HepG2 (cell line): ENCODE results near the gene BLVRB. TPM values are rescaled to one million over a fixed set of nuclear protein-coding genes. Genes with fewer than 3 reads are reported as not detected.
A peak's percentile ranks its signal among the peaks of the same experiment; 100 is the strongest.

Experiments
- ATF1 ChIP-seq: IDR thresholded peaks from 2 replicates; pipeline ENCODE4 v1.6.1; 2016; ENCODE audit warnings: mild to moderate bottlenecking, control low read depth
- CCDC6 ChIP-seq: sonication (generic); formaldehyde crosslinking; IDR thresholded peaks from 2 replicates; pipeline ENCODE4 v1.8.1; 2022; ENCODE audit warnings: mild to moderate bottlenecking, missing genetic modification reagents, moderate library complexity
- ESRRA ChIP-seq: sonication (generic); formaldehyde crosslinking; IDR thresholded peaks from 2 replicates; pipeline ENCODE4 v1.5.1; 2020; ENCODE audit warnings: mild to moderate bottlenecking, low read depth, missing genetic modification reagents
- GZF1 ChIP-seq: sonication (generic); formaldehyde crosslinking; IDR thresholded peaks from 2 replicates; pipeline ENCODE4 v1.5.1; 2020; ENCODE audit warnings: mild to moderate bottlenecking, missing genetic modification reagents
- JUN ChIP-seq: sonication (generic); formaldehyde crosslinking; IDR thresholded peaks from 2 replicates; pipeline ENCODE4 v1.4.0; 2020; ENCODE audit warnings: mild to moderate bottlenecking, missing genetic modification reagents
- MBD4 ChIP-seq: IDR thresholded peaks from 2 replicates; pipeline ENCODE4 v1.6.1; 2012; ENCODE audit warnings: low read length, inconsistent platforms, borderline replicate concordance
- MLLT10 ChIP-seq: sonication (generic); formaldehyde crosslinking; IDR thresholded peaks from 2 replicates; pipeline ENCODE4 v1.4.0; 2020; ENCODE audit warnings: missing genetic modification reagents
- NCOA1 ChIP-seq: sonication (generic); formaldehyde crosslinking; IDR thresholded peaks from 2 replicates; pipeline ENCODE4 v1.9.0; 2021; ENCODE audit warnings: missing genetic modification reagents
- NFATC3 ChIP-seq: sonication (generic); formaldehyde crosslinking; IDR thresholded peaks from 2 replicates; pipeline ENCODE4 v1.5.1; 2020; ENCODE audit warnings: mild to moderate bottlenecking, missing genetic modification reagents
- PAXIP1 ChIP-seq: sonication (generic); formaldehyde crosslinking; conservative IDR thresholded peaks from 2 replicates; pipeline ENCODE4 v1.4.0; 2020; ENCODE audit warnings: mild to moderate bottlenecking, missing genetic modification reagents, moderate library complexity
- PHF8 ChIP-seq: sonication (generic); formaldehyde crosslinking; IDR thresholded peaks from 2 replicates; pipeline ENCODE4 v1.5.0; 2020; ENCODE audit warnings: missing genetic modification reagents
- SNAI1 ChIP-seq: sonication (generic); formaldehyde crosslinking; IDR thresholded peaks from 2 replicates; pipeline ENCODE4 v1.5.0; 2020; ENCODE audit warnings: mild to moderate bottlenecking, missing genetic modification reagents, borderline replicate concordance
- ZBTB34 ChIP-seq: sonication (generic); formaldehyde crosslinking; IDR thresholded peaks from 2 replicates; pipeline ENCODE4 v1.8.0; 2022; ENCODE audit warnings: mild to moderate bottlenecking, missing genetic modification reagents
- ZFP36L2 ChIP-seq: sonication (generic); formaldehyde crosslinking; IDR thresholded peaks from 2 replicates; pipeline ENCODE4 v1.4.0; 2020; ENCODE audit warnings: missing genetic modification reagents
- ZNF350 ChIP-seq: sonication (generic); formaldehyde crosslinking; IDR thresholded peaks from 2 replicates; pipeline ENCODE4 v1.4.0; 2020; ENCODE audit warnings: mild to moderate bottlenecking, low read depth, missing genetic modification reagents, borderline replicate concordance
- ZNF7 ChIP-seq: IDR thresholded peaks from 2 replicates; pipeline ENCODE4 v1.6.1; 2016; ENCODE audit warnings: missing biosample characterization, missing genetic modification reagents
- ZNF710 ChIP-seq: sonication (generic); formaldehyde crosslinking; IDR thresholded peaks from 2 replicates; pipeline ENCODE4 v1.5.0; 2020; ENCODE audit warnings: mild to moderate bottlenecking, missing genetic modification reagents, borderline replicate concordance
- ZNF772 ChIP-seq: sonication (generic); formaldehyde crosslinking; IDR thresholded peaks from 2 replicates; pipeline ENCODE4 v1.5.0; 2020; ENCODE audit warnings: mild to moderate bottlenecking, missing genetic modification reagents
- ZNF850 ChIP-seq: sonication (generic); formaldehyde crosslinking; conservative IDR thresholded peaks from 2 replicates; pipeline ENCODE4 v1.9.0; 2021; ENCODE audit warnings: mild to moderate bottlenecking, missing genetic modification reagents
- ZNF879 ChIP-seq: sonication (generic); formaldehyde crosslinking; IDR thresholded peaks from 2 replicates; pipeline ENCODE4 v1.8.1; 2023; ENCODE audit warnings: missing genetic modification reagents
- ZSCAN5A ChIP-seq: sonication (generic); formaldehyde crosslinking; IDR thresholded peaks from 2 replicates; pipeline ENCODE4 v1.8.0; 2022; ENCODE audit warnings: mild to moderate bottlenecking, missing genetic modification reagents, borderline replicate concordance
- polyA plus RNA-seq, 8 experiments: library from polyadenylated mRNA; depleted of rRNA in 3 of 8; stranded (reverse) in 7 of 8; unstranded in 1 of 8; fragments of >200 nt; fragmentation: Illumina TruSeq in 4 of 8; extraction: Trizol in 4 of 8; gene quantifications; 2 replicates each; pipeline versions ENCODE4 v1.2.1 to v1.2.3, GENCODE V29; 2011 to 2016; ENCODE audit warnings: low read depth in 4 of 8, missing spikeins in 1 of 8, mixed read lengths in 1 of 8; ENCODE audit not compliant: insufficient read depth in 1 of 8
- total RNA-seq, 5 experiments: library from RNA; depleted of rRNA; stranded (reverse); fragments of >200 nt; fragmentation: Illumina TruSeq; extraction: Trizol; gene quantifications; 2 replicates each; pipeline ENCODE4 v1.2.3, GENCODE V29; 2016; ENCODE audit warnings: low read depth in 1 of 5

BLVRB gene
- total and polyA plus RNA-seq, 2 of the 13 experiments (the other 11 are each of a cell fraction or from before 2014, with no cell fraction given): 25.9 to 51.4 TPM

- TF ChIP-seq ZNF879 (no peak), NCOA1 (no peak), ZNF350 (CRISPR knock-in tag) (no peak), ZNF772 (CRISPR knock-in tag) (peak; percentile 43), ATF1 (CRISPR knock-in tag) (no peak), GZF1 (CRISPR knock-in tag) (no peak), NFATC3 (CRISPR knock-in tag) (no peak), ZSCAN5A (no peak), ZNF850 (CRISPR knock-in tag) (no peak), PAXIP1 (peak; percentile 28), ZNF710 (CRISPR knock-in tag) (peak; percentile 91), ZFP36L2 (no peak), MBD4 (no peak), SNAI1 (CRISPR knock-in tag) (no peak), JUN (CRISPR knock-in tag) (no peak), ESRRA (no peak), ZNF7 (CRISPR knock-in tag) (no peak), ZBTB34 (CRISPR knock-in tag) (no peak), MLLT10 (CRISPR knock-in tag) (no peak), PHF8 (CRISPR knock-in tag) (peak; percentile 60), CCDC6 (CRISPR knock-in tag) (no peak)
Observed at GRCh38 chr19:40433391-40434216, 31.9 kb downstream of the BLVRB start (continued).
